Dermis microvascular lymphatic vessel endothelial cell (primary cell): ENCODE data around the gene TRIM17. TPM values are rescaled to one million over a fixed set of nuclear protein-coding genes. Genes with fewer than 3 reads are reported as not detected.

Experiments used
- DNase-seq, 2 donors: peaks; one replicate each; pipeline versions ENCODE4 v3.0.0 to v3.0.0-alpha.2; 2010; ENCODE audit warnings: low read depth in 2 of 2
- total RNA-seq: library from RNA; depleted of rRNA; stranded (reverse); fragments of >200 nt; gene quantifications from 2 replicates; pipeline ENCODE4 v1.2.1, GENCODE V29; 2014

Gene TRIM17
- total RNA-seq, 1 donor from 2014 or later: not detected

- no peak for DNase-seq
Measured at GRCh38 chr1:228368801-228369607, 47.7 kb downstream of the TRIM17 start.

- DNase-seq: no peak
Measured at GRCh38 chr1:228367798-228368791, 48.6 kb downstream of the TRIM17 start.

GRCh38 chr1:228366866-228367741, 49.6 kb downstream of the TRIM17 start:
- no peak for DNase-seq

- no peak for DNase-seq
Measured at GRCh38 chr1:228366062-228366865, 50.4 kb downstream of the TRIM17 start.

GRCh38 chr1:228365271-228366061, 51.2 kb downstream of the TRIM17 start:
- no peak for DNase-seq

- DNase-seq: no peak
Measured at GRCh38 chr1:228364706-228365213, 51.9 kb downstream of the TRIM17 start.

GRCh38 chr1:228364068-228364705, 52.5 kb downstream of the TRIM17 start:
- no peak for DNase-seq

- DNase-seq: no peak
Measured at GRCh38 chr1:228363686-228364067, 53.0 kb downstream of the TRIM17 start.

- no peak for DNase-seq
Measured at GRCh38 chr1:228362884-228363450, 53.7 kb downstream of the TRIM17 start.

GRCh38 chr1:228362141-228362883, 54.3 kb downstream of the TRIM17 start:
- DNase-seq: no peak

- DNase-seq: no peak
Measured at GRCh38 chr1:228361314-228362140, 55.1 kb downstream of the TRIM17 start.

- DNase-seq: no peak
Measured at GRCh38 chr1:228360533-228361313, 55.9 kb downstream of the TRIM17 start.

GRCh38 chr1:228359613-228360532, 56.8 kb downstream of the TRIM17 start:
- no peak for DNase-seq

GRCh38 chr1:228358764-228359612, 57.7 kb downstream of the TRIM17 start:
- DNase-seq: no peak
